HUES64 (cell line): Measurements from ENCODE around the gene ZFAND6.
"Not testable (repeated sequence)": the region's sequence is repeated elsewhere in the genome, so short reads cannot be mapped to it uniquely, and the experiment has no call there.

Experiments used
- H3K27ac ChIP-seq: 2 replicates; pipeline ENCODE4 v1.7.0; 2013; ENCODE audit warnings: low read depth, low read length, inconsistent platforms
- H3K27me3 ChIP-seq: 2 replicates; pipeline ENCODE4 v1.6.1; 2013; ENCODE audit warnings: mild to moderate bottlenecking, low read length; ENCODE audit not compliant: insufficient read depth
- H3K36me3 ChIP-seq: 2 replicates; pipeline ENCODE4 v1.6.1; 2013; ENCODE audit warnings: mild to moderate bottlenecking, low read length; ENCODE audit not compliant: insufficient read depth
- H3K4me1 ChIP-seq: 2 replicates; pipeline ENCODE4 v1.6.1; 2013; ENCODE audit warnings: mild to moderate bottlenecking, low read length, moderate library complexity; ENCODE audit not compliant: insufficient read depth
- H3K4me3 ChIP-seq: 2 replicates; pipeline ENCODE4 v1.5.1; 2013; ENCODE audit warnings: mild to moderate bottlenecking, low read length, moderate library complexity
- H3K9ac ChIP-seq: 2 replicates; pipeline ENCODE4 v1.6.1; 2013; ENCODE audit warnings: mild to moderate bottlenecking, low read depth, low read length
- H3K9me3 ChIP-seq: 2 replicates; pipeline ENCODE4 v1.6.1; 2013; ENCODE audit warnings: low read depth, low read length; ENCODE audit not compliant: insufficient read depth
- WGBS: fragments of 150-250, 120-280 bp; methylation state at CpG from one replicate; pipeline ENCODE4 v1.1.7; 2013; ENCODE audit warnings: missing lambda C conversion rate; 5-methylcytosine and 5-hydroxymethylcytosine counted together

The ZFAND6 gene

GRCh38 chr15:80099662-80100061 lies 40.2 kb downstream of the ZFAND6 start:
- H3K4me1 ChIP-seq, H3K9ac ChIP-seq, H3K27ac ChIP-seq, H3K9me3 ChIP-seq, H3K4me3 ChIP-seq, H3K36me3 ChIP-seq, H3K27me3 ChIP-seq: not testable (repeated sequence)
- 95% methylated on average over 6 of the region's 6 CpGs for WGBS

GRCh38 chr15:80100247-80100646 lies 40.8 kb downstream of the ZFAND6 start:
- Histone ChIP-seq H3K4me3 (no peak overlapping the region), H3K36me3 (no peaks in the 10 kb centered on the region; the same call in 1 of the 2 replicates), H3K9ac (no peak overlapping the region), H3K27me3 (no peaks in the 10 kb centered on the region), H3K9me3 (no peaks in the 10 kb centered on the region), H3K4me1 (no peaks in the 10 kb centered on the region), H3K27ac (no peak overlapping the region)

- 96% methylated on average over 3 of the region's 3 CpGs for WGBS
- Histone ChIP-seq H3K9me3 (no peaks in the 10 kb centered on the region), H3K27ac (no peak overlapping the region), H3K9ac (no peak overlapping the region), H3K4me1 (no peaks in the 10 kb centered on the region), H3K4me3 (no peak overlapping the region), H3K36me3 (no peaks in the 10 kb centered on the region; the same call in 1 of the 2 replicates), H3K27me3 (no peaks in the 10 kb centered on the region)
Measured at GRCh38 chr15:80105193-80105592, 45.7 kb downstream of the ZFAND6 start.

- Histone ChIP-seq H3K9me3 (no peaks in the 10 kb centered on the region), H3K27ac (no peak overlapping the region), H3K4me1 (no peaks in the 10 kb centered on the region), H3K9ac (no peak overlapping the region), H3K4me3 (no peak overlapping the region), H3K36me3 (no peaks in the 10 kb centered on the region; the same call in 1 of the 2 replicates), H3K27me3 (no peaks in the 10 kb centered on the region)
- 80% methylated on average over 1 of the region's 1 CpG for WGBS
Measured at GRCh38 chr15:80105595-80105994, 46.1 kb downstream of the ZFAND6 start.

GRCh38 chr15:80106051-80106450 lies 46.6 kb downstream of the ZFAND6 start:
- Histone ChIP-seq H3K36me3 (no peaks in the 10 kb centered on the region; the same call in 1 of the 2 replicates), H3K27ac (no peak overlapping the region)
- 95% methylated on average over 4 of the region's 4 CpGs for WGBS

GRCh38 chr15:80107204-80107603 lies 47.7 kb downstream of the ZFAND6 start:
- H3K9ac ChIP-seq: no peak overlapping the region
- no peaks in the 10 kb centered on the region for H3K27me3 ChIP-seq
- 91% methylated on average over 5 of the region's 6 CpGs for WGBS
- no peaks in the 10 kb centered on the region for H3K4me1 ChIP-seq
- no peak overlapping the region for H3K27ac ChIP-seq
- no peaks in the 10 kb centered on the region; the same call in 1 of the 2 replicates for H3K36me3 ChIP-seq
- no peak overlapping the region for H3K4me3 ChIP-seq
- no peaks in the 10 kb centered on the region for H3K9me3 ChIP-seq

More at GRCh38 chr15:80106051-80106450, 46.6 kb downstream of the ZFAND6 start:
- Histone ChIP-seq H3K4me3 (no peak overlapping the region), H3K27me3 (no peaks in the 10 kb centered on the region), H3K9ac (no peak overlapping the region), H3K9me3 (no peaks in the 10 kb centered on the region), H3K4me1 (no peaks in the 10 kb centered on the region)

- Histone ChIP-seq H3K9me3 (no peaks in the 10 kb centered on the region), H3K4me3 (no peak overlapping the region)
- WGBS: 82% methylated on average over 3 of the region's 3 CpGs
Measured at GRCh38 chr15:80107774-80108173, 48.3 kb downstream of the ZFAND6 start.

GRCh38 chr15:80109388-80109787 lies 49.9 kb downstream of the ZFAND6 start:
- Histone ChIP-seq H3K27ac (no peak overlapping the region), H3K27me3 (no peaks in the 10 kb centered on the region), H3K4me1 (peaks cover 11% of the 10 kb centered on the region; the same call in 1 of the 2 replicates), H3K36me3 (no peaks in the 10 kb centered on the region), H3K9me3 (no peaks in the 10 kb centered on the region), H3K9ac (no peak overlapping the region), H3K4me3 (no peak overlapping the region)
- 86% methylated on average over 3 of the region's 3 CpGs for WGBS

More at GRCh38 chr15:80107774-80108173, 48.3 kb downstream of the ZFAND6 start:
- H3K36me3 ChIP-seq: no peaks in the 10 kb centered on the region; the same call in 1 of the 2 replicates
- no peaks in the 10 kb centered on the region for H3K27me3 ChIP-seq
- no peak overlapping the region for H3K27ac ChIP-seq
- H3K4me1 ChIP-seq: no peaks in the 10 kb centered on the region
- H3K9ac ChIP-seq: no peak overlapping the region

GRCh38 chr15:80110920-80111319 lies 51.4 kb downstream of the ZFAND6 start:
- Histone ChIP-seq H3K9ac (no peak overlapping the region), H3K4me1 (peaks cover 12% of the 10 kb centered on the region; the same call in 1 of the 2 replicates), H3K27me3 (no peaks in the 10 kb centered on the region), H3K27ac (no peak overlapping the region), H3K36me3 (no peaks in the 10 kb centered on the region), H3K4me3 (no peak overlapping the region), H3K9me3 (no peaks in the 10 kb centered on the region)

- Histone ChIP-seq H3K27me3 (no peaks in the 10 kb centered on the region), H3K4me1 (peaks cover 12% of the 10 kb centered on the region; the same call in 1 of the 2 replicates), H3K36me3 (no peaks in the 10 kb centered on the region), H3K27ac (no peak overlapping the region), H3K9ac (no peak overlapping the region), H3K4me3 (no peak overlapping the region), H3K9me3 (no peaks in the 10 kb centered on the region)
- WGBS: 79% methylated on average over 2 of the region's 4 CpGs
Measured at GRCh38 chr15:80114114-80114513, 54.6 kb downstream of the ZFAND6 start.

- Histone ChIP-seq H3K36me3 (peaks cover 1% of the 10 kb centered on the region; the same call in 1 of the 2 replicates), H3K4me1 (peaks cover 12% of the 10 kb centered on the region; the same call in 1 of the 2 replicates), H3K27ac (no peak overlapping the region), H3K9me3 (no peaks in the 10 kb centered on the region), H3K27me3 (no peaks in the 10 kb centered on the region), H3K9ac (no peak overlapping the region), H3K4me3 (no peak overlapping the region)
- WGBS: 100% methylated on average over 1 of the region's 1 CpG
Measured at GRCh38 chr15:80115021-80115420, 55.5 kb downstream of the ZFAND6 start.

- no peak overlapping the region for H3K9ac ChIP-seq
- H3K4me1 ChIP-seq: peaks cover 6% of the 10 kb centered on the region; the same call in 1 of the 2 replicates
- no peaks in the 10 kb centered on the region for H3K9me3 ChIP-seq
- no peak overlapping the region for H3K27ac ChIP-seq
- peaks cover 40% of the 10 kb centered on the region for H3K36me3 ChIP-seq
- H3K4me3 ChIP-seq: no peak overlapping the region
- no peaks in the 10 kb centered on the region for H3K27me3 ChIP-seq
- WGBS: 92% methylated on average over 2 of the region's 2 CpGs
Measured at GRCh38 chr15:80118956-80119355, 59.5 kb downstream of the ZFAND6 start.
